ENCODE measurements around the gene CREB3L1. TPM values are rescaled to one million over a fixed set of nuclear protein-coding genes. Genes with fewer than 3 reads are reported as not detected.

CREB3L1 gene
- polyA plus RNA-seq, 6 donors from 2014 or later = not detected

DNA sequence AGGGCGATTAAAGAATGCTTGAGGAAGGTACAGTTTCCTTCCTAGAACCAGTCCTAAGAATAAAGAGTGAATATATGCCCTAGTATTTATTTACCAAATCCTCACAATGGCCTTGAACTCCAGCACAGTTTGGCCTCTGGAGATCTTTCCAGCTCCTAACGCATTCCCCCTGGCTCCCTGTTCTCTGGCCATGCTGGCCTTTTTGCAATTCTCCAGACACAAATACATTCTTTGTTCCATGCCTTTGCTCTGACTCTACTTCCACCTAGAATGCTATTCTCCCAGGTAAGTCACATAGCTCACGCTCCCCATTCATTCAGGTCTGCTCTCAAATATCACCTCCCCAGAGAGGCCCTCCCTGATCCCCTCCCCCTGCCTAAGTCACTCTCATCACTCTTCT, 66.1 kb downstream of the CREB3L1 start:
- Mint-ChIP-seq H3K36me3 (no peaks in the 10 kb centered on the region), H3K27ac (no peak overlapping the region), H3K4me3 (peak overlapping the region in 1 of 8 donors; percentile 91), H3K9me3 (no peaks in the 10 kb centered on the region), H3K27me3 (peaks cover 4 to 16% (median 16%) of the 10 kb centered on the region in 3 donors), H3K4me1 (peaks cover 25 to 36% (median 34%) of the 10 kb centered on the region in 3 donors)
- DNase-seq = no peak
- ATAC-seq (ENCODE audit: low read depth in 2 of 2) = no peak

DNA sequence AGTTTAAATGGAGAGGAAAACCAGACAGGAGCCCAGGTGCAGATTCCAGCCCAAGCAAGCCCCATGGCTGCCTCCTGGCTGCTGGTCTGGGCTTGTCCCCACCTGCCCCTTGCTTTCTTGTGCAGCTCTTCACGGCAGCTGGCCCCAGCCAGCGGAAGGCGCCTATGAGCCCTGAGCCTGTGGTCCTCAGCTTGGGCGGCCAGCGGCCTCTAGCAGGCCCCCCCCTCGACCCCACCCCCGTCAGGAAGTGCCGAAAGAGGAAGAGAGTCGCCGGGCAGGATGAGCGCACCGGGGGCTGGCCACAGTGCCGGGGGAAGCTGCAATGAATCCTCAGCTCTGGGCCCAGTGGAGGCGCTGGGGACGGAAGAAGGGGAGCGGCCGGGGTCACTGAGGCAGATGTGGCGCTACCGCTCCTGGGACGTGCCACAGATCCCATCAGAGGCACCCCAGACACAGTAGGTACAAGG, 67.7 kb downstream of the CREB3L1 start:
- Mint-ChIP-seq H3K9me3 (no peaks in the 10 kb centered on the region), H3K27ac (peak overlapping the region in 3 of 6 donors; percentile 57 to 88 (median 82)), H3K27me3 (peaks cover 1 to 3% (median 2%) of the 10 kb centered on the region in 3 donors), H3K4me3 (peak overlapping the region; percentile 80 to 91 (median 86)), H3K36me3 (no peaks in the 10 kb centered on the region), H3K4me1 (peaks cover 39 to 47% (median 45%) of the 10 kb centered on the region in 3 donors)
- DNase-seq = no peak
- no peak for ATAC-seq (ENCODE audit: low read depth in 2 of 2)

DNA sequence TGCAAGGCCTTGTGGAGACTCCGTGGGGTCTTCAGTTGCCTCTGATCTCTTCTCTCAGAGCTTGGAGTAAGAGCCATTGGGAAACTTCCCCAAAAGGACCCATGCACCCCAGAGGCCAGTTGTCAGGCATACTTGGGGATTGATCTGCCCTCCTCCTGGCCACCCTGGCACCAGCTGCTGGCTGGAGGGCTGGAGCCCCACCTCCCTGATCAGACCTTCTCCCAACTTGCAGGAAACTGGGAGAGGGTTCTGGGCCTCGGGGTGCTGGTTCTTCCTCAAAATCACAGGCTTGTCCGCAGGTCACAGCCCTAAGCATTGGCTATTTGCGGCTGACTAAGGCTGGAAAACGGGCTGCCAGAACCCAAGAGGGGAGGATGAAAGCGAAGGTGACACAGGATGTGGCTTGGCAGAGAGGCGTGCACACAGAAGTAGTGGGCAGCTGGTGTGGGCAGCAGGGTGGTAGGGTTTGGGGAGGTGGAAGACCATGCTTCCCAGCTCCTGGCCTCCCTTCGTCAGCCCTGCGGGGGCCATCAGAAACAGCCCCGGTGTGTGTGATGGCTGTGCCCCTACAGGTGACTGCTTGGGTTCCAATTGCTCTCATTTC, 68.5 kb downstream of the CREB3L1 start:
- ATAC-seq (ENCODE audit: low read depth in 2 of 2) (no peak), DNase-seq (no peak)
- H3K9me3 Mint-ChIP-seq = no peaks in the 10 kb centered on the region
- peaks cover 39 to 49% (median 47%) of the 10 kb centered on the region in 3 donors for H3K4me1 Mint-ChIP-seq
- H3K4me3 Mint-ChIP-seq = peak overlapping the region; percentile 80 to 93 (median 88)
- H3K36me3 Mint-ChIP-seq = no peaks in the 10 kb centered on the region
- peak overlapping the region in 3 of 6 donors; percentile 32 to 75 (median 71) for H3K27ac Mint-ChIP-seq
- H3K27me3 Mint-ChIP-seq = no peaks in the 10 kb centered on the region

DNA sequence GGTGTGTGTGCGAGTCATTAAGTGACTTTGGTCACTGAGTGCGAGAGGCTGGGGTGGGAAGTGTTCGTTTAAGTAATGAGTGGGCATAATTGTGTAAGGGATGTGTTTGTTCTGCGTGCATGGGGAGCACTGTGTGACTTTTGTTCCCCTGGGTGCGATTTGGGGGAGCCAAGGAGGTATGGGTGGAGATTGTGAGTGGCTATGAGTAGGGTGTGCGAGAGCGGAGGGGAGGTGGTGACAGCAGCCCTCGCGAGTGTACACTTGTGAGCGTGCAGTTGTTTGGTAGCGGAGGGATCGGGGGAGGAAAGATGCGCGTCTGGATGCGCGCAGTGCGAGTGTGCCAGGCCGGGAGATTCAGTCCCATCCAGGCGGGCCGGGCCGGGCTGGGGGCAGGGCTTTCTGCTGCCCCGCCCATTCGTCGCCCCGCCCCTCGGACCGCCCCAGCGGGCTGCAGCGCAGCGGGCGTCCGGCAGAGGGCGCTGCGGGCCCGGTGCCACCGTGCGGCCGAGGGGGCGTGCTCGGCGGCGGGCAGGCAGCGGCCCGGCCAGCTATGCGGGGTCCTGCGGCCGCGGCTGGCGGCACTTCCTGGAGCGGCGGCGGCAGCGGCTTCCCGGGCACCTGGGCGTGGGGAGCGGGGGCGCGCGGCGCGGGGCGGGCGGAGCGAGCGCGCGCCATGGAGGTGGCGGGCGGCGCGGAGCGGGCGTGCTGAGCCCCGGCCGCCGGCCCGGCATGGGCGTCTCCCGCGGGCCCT, 69.6 kb downstream of the CREB3L1 start, which contains the start of gene DGKZ:
DGKZ (plus strand) TSS at position 578 of the 751 bp plus-strand sequence. CDS start 197 bp downstream, outside the sequence.
- ATAC-seq (ENCODE audit: low read depth in 2 of 2) = peak; percentile 86 to 92

DNA sequence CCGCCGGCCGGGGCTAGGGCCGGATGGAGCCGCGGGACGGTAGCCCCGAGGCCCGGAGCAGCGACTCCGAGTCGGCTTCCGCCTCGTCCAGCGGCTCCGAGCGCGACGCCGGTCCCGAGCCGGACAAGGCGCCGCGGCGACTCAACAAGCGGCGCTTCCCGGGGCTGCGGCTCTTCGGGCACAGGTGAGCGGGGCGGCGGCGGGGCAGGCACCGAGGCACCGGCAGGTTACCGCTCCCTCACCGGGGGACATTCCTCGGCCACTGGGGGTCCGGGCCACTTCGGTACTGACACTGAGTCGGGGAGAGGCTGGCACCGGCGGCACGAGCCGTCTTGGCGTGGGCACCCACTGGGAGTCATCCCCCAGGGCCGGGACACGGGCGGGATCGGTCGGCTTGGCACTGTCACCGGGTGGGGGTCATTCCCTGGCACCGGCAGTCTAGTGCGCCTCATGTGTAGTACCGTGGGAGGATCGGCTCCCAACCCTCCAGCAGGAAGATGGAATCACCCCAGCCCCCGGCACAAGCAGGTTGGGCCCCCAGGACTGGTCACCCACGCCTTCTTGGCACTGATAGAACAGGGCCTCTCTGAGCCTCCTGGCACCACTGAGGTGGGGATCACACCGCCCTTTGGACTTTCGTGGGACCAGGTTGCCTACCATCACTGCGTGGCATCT, 70.3 kb downstream of the CREB3L1 start:
- peaks cover 42 to 63% (median 57%) of the 10 kb centered on the region in 3 donors for H3K4me1 Mint-ChIP-seq
- DNase-seq (no peak), ATAC-seq (ENCODE audit: low read depth in 2 of 2) (no peak)
- no peaks in the 10 kb centered on the region for H3K9me3 Mint-ChIP-seq
- H3K27me3 Mint-ChIP-seq = no peaks in the 10 kb centered on the region
- peak overlapping the region in 3 of 6 donors; percentile 21 to 76 (median 65) for H3K27ac Mint-ChIP-seq
- no peaks in the 10 kb centered on the region for H3K36me3 Mint-ChIP-seq
- H3K4me3 Mint-ChIP-seq = peak overlapping the region; percentile 80 to 95 (median 88)

More for the DNA sequence above, 69.6 kb downstream of the CREB3L1 start, which contains the start of gene DGKZ:
- no peaks in the 10 kb centered on the region for H3K27me3 Mint-ChIP-seq
- peak within 1 kb of the TSS; percentile 80 to 95 (median 90) for H3K4me3 Mint-ChIP-seq
- peak; percentile 96 for DNase-seq
- H3K9me3 Mint-ChIP-seq = no peaks in the 10 kb centered on the region
- H3K27ac Mint-ChIP-seq = peak within 1 kb of the TSS; percentile 29 to 97 (median 80)
- peaks cover 39 to 60% (median 53%) of the 10 kb centered on the region in 3 donors for H3K4me1 Mint-ChIP-seq
- no peaks in the 10 kb centered on the region for H3K36me3 Mint-ChIP-seq

DNA sequence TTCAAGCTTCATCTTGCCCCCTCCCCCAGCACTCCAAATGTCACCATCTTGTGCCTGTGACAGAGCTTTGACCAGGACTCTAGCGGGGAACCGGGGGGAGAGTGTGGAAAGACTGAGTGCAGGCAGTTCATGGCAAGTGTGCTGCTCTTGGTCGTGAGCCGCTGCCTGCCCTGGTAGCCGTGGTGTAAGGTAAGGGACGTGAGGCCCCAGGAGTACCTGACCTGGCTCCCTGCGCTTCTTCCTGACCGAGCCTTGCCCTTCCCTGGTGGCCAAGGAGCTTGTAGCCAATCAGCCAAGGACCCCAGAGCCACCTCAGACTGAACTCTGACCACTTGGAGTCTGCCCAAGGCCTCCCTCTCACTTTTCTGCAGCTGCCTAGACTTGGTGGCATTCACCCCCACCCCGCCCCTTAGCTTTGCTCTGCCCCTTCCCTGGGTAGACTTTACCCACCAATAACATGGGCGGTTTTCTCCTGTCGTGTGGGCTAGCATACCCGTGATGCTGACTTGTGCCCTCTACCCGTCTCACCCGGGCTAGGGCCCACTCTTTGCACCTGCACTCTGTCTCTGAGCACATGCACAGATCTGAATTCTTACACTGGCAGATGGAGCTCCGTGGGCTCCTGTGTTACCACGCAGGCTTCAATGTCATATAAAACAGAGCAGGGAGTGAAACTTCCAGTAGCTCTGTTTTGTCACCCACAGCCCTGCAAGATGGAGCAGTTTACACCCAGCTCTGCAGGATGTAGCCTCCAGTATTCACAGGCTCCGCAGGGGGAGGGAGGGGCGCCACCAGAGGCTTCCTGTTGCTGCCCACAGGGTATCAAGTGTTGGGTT, 71.3 kb downstream of the CREB3L1 start:
- no peak for DNase-seq
- H3K4me1 Mint-ChIP-seq = peaks cover 43 to 70% (median 60%) of the 10 kb centered on the region in 3 donors
- H3K27ac Mint-ChIP-seq = peak overlapping the region; percentile 46 to 92 (median 80)
- H3K27me3 Mint-ChIP-seq = no peaks in the 10 kb centered on the region
- no peaks in the 10 kb centered on the region for H3K9me3 Mint-ChIP-seq
- ATAC-seq (ENCODE audit: low read depth in 2 of 2) = no peak
- H3K36me3 Mint-ChIP-seq = no peaks in the 10 kb centered on the region
- peak overlapping the region; percentile 80 to 95 (median 88) for H3K4me3 Mint-ChIP-seq

DNA sequence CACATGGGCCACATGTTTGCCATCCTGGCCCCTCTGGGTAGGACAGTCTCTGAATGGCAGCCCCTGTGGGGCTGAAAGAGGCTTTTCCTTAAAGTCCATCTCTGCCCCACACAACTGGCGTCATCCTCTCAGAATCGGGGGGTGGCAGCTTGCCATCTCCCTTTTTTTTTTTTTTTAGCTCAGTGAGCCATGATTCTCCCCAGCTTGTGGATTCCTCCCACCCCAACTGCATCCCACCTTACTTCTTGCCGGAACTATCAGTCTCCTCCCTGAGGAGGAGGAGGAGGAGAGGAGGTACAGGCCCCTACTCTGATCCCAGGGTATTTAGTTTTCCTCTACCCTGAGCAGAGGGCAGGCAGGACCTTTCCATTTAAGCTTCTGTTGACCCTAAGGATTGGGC, 73.2 kb downstream of the CREB3L1 start:
- Mint-ChIP-seq H3K36me3 (no peaks in the 10 kb centered on the region), H3K27me3 (no peaks in the 10 kb centered on the region), H3K4me3 (peak overlapping the region in 2 of 8 donors; percentile 9 to 41), H3K4me1 (peaks cover 33 to 59% (median 49%) of the 10 kb centered on the region in 3 donors), H3K27ac (peak overlapping the region in 1 of 6 donors; percentile 15), H3K9me3 (no peaks in the 10 kb centered on the region)
- ATAC-seq (ENCODE audit: low read depth in 2 of 2) (no peak), DNase-seq (no peak)

DNA sequence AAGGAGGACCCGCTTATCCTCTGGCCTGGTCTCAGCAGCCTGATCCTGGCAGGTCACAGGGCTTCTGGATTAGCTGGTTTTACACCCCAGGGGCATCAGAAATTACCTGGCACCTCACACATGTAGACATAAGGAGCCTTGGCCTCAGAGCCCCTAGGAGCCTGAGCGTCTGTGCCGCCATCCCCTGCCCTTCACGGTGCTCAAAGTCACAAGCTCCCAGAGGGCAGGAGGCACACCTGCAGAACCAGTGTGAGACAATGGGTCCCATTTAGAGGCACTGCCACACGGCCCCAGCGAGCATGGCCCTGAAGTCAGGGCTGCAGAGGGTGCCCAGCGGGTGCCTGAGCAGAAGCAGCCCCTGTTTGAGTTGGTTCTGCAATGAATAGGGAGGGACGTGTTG, 73.7 kb downstream of the CREB3L1 start:
- DNase-seq (no peak), ATAC-seq (ENCODE audit: low read depth in 2 of 2) (no peak)
- Mint-ChIP-seq H3K27ac (no peak overlapping the region), H3K4me3 (peak overlapping the region in 2 of 8 donors; percentile 25 to 41), H3K9me3 (no peaks in the 10 kb centered on the region), H3K27me3 (no peaks in the 10 kb centered on the region), H3K36me3 (no peaks in the 10 kb centered on the region), H3K4me1 (peaks cover 30 to 56% (median 45%) of the 10 kb centered on the region in 3 donors)

DNA sequence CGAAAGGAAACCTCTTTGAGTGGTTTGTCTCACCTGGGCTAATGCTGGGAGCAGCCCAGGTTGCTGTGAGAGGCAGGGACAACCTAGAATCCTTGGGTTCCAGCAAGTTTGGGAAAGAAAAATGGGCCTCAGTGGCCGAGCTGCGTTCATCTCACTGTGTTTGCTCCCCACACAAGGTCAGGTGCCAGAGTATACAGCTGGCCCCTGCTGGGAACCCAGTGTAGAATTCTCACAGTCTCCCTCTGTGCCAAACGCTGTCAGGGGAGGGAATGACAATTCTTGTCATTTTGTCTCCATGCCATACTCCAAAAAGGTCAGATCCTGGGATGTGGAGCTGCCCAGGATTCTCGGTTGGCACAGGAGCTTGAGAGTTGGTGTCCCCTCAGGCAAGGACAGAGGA, 74.1 kb downstream of the CREB3L1 start:
- H3K36me3 Mint-ChIP-seq = no peaks in the 10 kb centered on the region
- H3K4me3 Mint-ChIP-seq = peak overlapping the region in 1 of 8 donors; percentile 25
- no peak for DNase-seq
- peaks cover 30 to 55% (median 41%) of the 10 kb centered on the region in 3 donors for H3K4me1 Mint-ChIP-seq
- no peaks in the 10 kb centered on the region for H3K9me3 Mint-ChIP-seq
- no peak for ATAC-seq (ENCODE audit: low read depth in 2 of 2)
- H3K27ac Mint-ChIP-seq = peak overlapping the region in 2 of 6 donors; percentile 60 to 82
- H3K27me3 Mint-ChIP-seq = no peaks in the 10 kb centered on the region

DNA sequence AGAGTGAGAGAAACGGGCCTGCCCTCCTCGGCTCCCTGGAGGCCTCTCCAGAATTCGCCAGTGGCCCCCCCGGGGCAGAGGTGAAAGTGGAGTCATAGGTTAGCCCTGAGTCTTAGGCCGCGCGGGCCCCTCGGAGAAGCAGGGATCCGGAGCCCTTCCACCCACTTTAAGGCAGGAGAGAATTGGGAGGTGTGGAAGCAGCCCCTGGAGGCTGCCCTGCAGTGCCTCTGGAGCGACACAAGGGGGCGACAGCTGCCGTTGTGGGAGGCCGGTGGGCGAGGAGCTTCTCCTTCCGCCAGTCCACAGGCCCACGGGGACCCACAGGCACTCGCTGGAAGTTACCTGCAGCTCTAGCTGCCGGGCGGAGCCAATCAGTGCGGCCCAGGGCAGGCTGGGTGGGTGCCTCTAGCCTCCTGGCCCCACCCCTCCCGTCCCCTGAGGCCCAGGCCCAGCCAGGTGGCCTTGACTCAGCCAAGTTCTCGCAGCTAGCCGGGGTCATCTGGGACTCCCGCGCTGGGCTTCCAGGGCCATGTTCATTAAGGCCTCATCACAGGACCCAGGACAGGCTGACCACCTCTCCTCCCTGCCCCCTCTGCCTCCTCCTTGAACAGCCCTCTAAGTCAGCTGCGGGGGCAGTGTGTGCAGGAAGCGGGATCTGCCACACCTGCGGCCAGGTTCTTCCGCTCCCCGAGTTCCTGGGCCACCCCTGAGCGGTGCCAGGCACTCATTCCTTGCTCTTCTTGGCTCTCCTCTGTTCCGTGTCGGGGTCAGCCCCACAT, 74.8 kb downstream of the CREB3L1 start:
- no peaks in the 10 kb centered on the region for H3K9me3 Mint-ChIP-seq
- no peaks in the 10 kb centered on the region for H3K36me3 Mint-ChIP-seq
- no peak for DNase-seq
- peak overlapping the region in 1 of 6 donors; percentile 82 for H3K27ac Mint-ChIP-seq
- ATAC-seq (ENCODE audit: low read depth in 2 of 2) = no peak
- no peaks in the 10 kb centered on the region for H3K27me3 Mint-ChIP-seq
- H3K4me3 Mint-ChIP-seq = no peak overlapping the region
- H3K4me1 Mint-ChIP-seq = peaks cover 28 to 56% (median 41%) of the 10 kb centered on the region in 3 donors

DNA sequence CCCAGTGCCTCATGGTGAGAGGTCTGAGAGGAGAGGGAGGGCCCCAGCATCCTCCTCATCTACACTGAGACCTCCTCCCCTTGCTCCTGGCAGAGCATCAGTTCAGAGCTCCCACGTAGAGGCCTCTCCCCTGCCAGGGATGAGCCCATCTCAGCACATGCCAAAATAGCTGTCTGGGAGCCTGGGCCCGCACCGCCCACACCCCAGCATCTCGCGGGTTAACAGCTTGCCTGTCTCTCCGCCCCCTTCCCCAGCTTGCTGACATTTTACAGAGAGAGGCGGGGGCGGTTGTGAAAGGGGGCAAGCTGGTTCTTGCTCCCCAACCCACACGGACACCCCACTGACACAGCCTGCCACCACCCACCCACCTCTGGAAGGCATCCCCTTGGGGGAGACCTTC, 76.2 kb downstream of the CREB3L1 start:
- H3K9me3 Mint-ChIP-seq = no peaks in the 10 kb centered on the region
- no peak overlapping the region for H3K27ac Mint-ChIP-seq
- no peaks in the 10 kb centered on the region for H3K36me3 Mint-ChIP-seq
- ATAC-seq (ENCODE audit: low read depth in 2 of 2) (no peak), DNase-seq (no peak)
- peaks cover 28 to 49% (median 36%) of the 10 kb centered on the region in 3 donors for H3K4me1 Mint-ChIP-seq
- no peaks in the 10 kb centered on the region for H3K27me3 Mint-ChIP-seq
- no peak overlapping the region for H3K4me3 Mint-ChIP-seq

DNA sequence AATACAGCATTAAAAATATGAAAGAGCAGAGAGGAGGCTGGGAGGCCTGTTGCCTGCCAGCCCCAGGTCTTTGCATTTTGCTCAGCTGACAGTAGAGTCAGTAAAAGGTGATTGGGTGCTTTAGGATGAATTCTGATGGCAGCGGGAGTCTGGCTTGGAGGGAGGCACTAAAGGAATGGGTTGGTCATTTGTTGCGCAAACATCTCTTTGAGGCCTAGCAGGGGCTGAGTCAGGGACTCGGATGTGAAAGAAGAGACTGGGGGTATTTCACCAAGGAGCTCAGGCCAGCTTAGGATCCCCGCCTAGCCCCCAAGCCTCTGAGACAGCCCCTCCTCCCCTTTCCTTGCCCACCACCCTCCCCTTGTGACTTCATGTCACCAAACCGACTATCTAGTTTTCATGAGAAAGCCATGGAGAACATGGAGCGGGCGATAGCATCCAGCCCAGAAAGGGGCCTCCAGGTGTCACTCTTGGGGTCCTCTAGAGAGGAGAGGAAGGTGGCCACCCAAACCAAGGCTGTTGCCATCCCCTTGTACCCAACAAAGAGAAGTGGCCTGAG, 79.5 kb downstream of the CREB3L1 start:
- ATAC-seq (ENCODE audit: low read depth in 2 of 2) (no peak), DNase-seq (no peak)
- H3K9me3 Mint-ChIP-seq = no peaks in the 10 kb centered on the region
- no peak overlapping the region for H3K27ac Mint-ChIP-seq
- H3K4me3 Mint-ChIP-seq = no peak overlapping the region
- H3K36me3 Mint-ChIP-seq = no peaks in the 10 kb centered on the region
- no peaks in the 10 kb centered on the region for H3K27me3 Mint-ChIP-seq
- peaks cover 25 to 39% (median 36%) of the 10 kb centered on the region in 3 donors for H3K4me1 Mint-ChIP-seq

Data from naive B cell (primary cell).